Astrocyte of the hippocampus (primary cell): ENCODE data around the gene PRKCI.
"Not testable (repeated sequence)": the region's sequence is repeated elsewhere in the genome, so short reads cannot be mapped to it uniquely, and the experiment has no call there.

Experiments
- DNase-seq: peaks from one replicate; pipeline ENCODE4 v3.0.0; 2011; ENCODE audit warnings: low read depth, low spot score

The PRKCI gene

GRCh38 chr3:170342273-170342672 is 120.0 kb downstream of the PRKCI start:
- DNase-seq = not testable (repeated sequence)

GRCh38 chr3:170343859-170344258 is 121.6 kb downstream of the PRKCI start:
- not testable (repeated sequence) for DNase-seq

- DNase-seq = no peak
These were observed 122.7 kb downstream of the PRKCI start for GRCh38 chr3:170344971-170345370.

- DNase-seq = peak; percentile 45
These were observed 124.5 kb downstream of the PRKCI start for GRCh38 chr3:170346481-170347392.

- no peak for DNase-seq
These were observed 128.5 kb downstream of the PRKCI start for GRCh38 chr3:170350515-170351413.

GRCh38 chr3:170352936-170353335 is 130.7 kb downstream of the PRKCI start:
- DNase-seq = no peak

GRCh38 chr3:170353485-170353884 is 131.3 kb downstream of the PRKCI start:
- no peak for DNase-seq

- DNase-seq = no peak
These were observed 132.5 kb downstream of the PRKCI start for GRCh38 chr3:170354760-170355159.
